Measurements from ENCODE around the gene CCSER2.

Gene CCSER2

DNA sequence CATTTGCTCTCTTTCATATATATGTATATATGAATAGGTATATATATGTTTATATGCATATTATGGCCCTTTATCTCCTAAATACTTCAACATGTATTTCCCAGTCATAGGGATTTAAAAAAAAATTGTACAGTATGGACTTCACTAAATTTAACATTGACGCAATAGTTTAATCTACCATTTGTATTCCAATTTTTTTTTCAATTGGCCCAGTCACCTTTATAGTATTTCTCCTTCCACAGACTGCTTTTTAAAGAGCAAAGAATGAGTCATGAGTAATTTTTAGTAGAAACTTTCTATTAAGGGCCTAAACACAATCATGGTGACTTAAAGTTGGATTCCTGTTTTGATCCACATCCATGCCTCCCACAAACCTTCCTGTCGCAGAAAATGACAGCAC, 20.5 kb downstream of the CCSER2 start:
- DNase-seq: no peak

DNA sequence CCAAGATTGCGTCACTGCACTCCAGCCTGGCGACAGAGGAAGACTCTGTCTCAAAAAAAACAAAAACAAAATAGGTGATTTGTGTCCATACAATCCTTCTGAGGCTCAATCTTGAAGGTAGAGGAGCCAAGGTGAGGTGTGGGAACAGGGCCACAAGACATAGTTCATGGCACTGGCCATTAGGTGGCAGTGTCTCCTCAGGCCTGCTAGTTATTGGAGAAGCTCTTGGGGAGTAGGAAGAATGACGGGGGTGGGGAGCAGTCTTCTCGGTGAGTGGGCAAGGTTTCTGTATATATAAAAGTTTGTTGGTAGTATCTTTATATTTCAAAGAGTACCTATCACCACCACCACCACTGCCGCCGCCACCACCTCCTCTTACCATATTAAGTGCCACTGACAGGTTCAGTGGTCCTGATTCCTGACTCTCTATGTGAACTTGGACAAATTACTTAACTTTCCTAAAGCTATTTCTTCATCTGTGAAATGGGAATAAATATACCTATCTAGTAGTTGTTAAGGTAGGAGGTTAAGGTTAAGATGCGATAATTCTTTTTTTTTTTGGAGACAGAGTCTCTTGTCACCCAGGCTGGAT, 24.0 kb downstream of the CCSER2 start:
- DNase-seq: peak; percentile 43

DNA sequence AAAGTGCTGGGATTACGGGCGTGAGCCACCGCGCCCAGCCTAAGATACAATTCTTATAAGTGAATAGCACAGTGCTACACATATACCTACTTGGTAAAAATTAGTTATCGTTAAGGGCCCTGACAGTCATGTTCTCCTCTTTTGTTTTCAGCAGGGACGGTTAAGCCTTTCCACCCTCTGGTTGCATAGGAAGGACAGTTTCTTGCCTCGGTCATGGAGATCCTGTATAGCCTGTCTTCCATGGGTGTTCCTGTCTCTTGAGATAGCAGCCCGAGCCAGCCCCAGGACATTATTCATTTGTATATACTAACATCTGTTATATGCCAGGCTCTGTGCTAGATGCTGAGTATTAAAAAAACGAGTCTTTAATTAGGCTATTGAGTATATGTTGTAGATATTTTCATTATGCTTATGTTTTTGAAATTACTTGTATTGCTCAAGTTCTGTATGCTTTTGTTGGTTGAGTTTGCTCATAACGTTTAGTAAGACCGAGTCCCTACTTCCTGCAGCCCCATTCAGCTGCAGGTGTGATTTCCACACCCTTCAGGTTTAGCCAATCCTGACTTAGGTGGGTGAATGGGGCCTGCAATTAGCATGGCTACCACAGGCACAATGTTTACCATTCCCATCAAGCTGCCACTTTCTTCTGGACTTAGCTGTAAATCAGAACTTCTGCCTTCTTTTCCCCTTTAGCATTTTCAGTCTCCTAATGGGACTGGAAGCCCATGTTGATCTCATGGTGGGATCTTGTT, 24.8 kb downstream of the CCSER2 start:
- DNase-seq: no peak

DNA sequence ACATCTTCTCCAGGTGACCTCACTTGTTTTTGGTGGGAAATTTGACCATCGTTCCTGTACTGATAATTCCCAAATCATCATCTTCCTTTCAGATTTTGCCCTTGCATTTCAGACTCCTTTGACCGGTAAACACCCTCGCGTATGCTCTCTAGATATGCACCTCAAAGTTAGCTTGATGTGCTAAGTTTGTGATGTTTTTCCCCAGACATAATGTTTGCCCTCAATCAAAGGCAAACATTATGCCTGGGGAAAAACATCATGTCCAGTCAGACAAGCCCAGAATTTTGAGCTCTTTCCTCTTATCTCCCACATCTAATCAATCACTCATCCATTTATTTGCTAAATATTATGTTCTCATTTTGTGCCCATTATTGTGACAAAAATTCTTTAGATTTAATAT, 26.2 kb downstream of the CCSER2 start:
- DNase-seq: no peak

DNA sequence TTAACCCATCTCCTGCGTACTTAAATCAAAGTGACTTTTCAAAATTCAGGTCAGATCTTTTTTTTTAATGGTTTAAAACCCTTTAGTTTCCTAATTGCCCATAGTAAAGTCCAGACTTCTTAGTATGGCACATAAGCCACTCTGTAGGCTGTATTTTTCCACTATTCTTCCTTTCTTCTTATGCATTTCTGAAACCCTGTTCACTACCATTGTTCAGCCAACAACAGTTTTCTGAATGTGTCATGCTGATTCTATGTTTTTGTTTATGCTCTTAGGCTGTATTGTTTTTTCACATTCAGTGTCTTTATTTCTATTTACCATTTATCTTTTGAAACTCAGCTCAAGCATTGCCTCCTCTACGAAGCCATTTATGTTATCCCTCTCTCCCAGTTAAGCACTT, 26.7 kb downstream of the CCSER2 start:
- no peak for DNase-seq

GRCh38 chr10:84356928-84357327, 28.5 kb downstream of the CCSER2 start:
- DNase-seq: no peak

GRCh38 chr10:84358743-84359142, 30.4 kb downstream of the CCSER2 start:
- DNase-seq: no peak

DNA sequence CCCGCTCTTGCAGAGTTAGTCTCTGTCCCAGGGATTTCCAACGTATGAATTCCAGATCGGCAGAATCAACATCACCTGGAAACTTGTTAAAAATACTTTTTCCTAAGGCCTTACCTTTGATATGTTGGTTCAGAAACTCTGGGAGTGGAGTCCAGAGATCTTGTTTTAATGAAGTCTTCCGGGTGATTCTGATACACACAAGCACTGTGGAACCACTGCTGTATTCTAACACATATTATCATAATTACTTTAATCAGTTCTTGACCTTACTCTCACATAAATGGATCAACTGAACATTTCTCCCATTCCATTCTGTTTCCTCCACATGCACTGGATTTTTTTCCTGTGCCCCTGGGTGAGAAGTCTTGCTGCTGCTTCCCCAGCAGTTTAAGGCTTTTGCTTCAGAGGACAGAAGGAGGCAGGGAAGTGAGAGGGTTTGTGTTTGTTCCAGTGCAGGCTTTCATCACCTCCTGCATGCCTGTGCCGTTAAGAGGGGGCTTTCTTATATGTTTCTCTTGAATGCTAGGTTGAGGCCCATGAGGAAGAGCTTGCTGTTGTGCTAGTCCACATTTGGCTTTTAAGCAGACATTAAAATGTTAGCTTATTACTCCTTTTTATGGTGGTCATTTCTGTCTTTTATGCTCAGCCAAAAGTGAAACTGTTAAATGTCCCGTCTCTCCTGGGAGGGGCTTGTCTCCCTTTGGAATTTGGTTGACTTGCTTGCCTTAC, 32.4 kb downstream of the CCSER2 start:
- no peak for DNase-seq

- DNase-seq: no peak
Measured at GRCh38 chr10:84365335-84365881, 37.0 kb downstream of the CCSER2 start.

DNA sequence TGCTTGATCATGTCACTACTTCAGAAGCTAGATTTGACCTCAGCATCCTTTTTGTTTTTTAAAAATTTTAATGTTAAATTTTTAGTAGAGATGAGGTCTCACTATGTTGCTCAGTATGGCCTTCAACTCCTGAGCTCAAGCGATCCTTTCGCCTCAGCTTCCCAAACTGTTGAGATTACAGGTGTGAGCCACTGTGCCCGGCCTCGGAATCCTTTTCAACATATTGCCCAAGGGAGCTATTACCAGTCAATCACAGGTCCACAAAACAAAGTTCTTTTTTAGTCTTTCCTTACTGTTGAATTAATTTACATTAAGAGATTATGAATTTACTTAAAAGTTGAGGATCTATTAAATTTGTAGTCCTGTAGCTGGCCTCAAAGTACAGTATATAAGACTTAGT, 37.7 kb downstream of the CCSER2 start:
- no peak for DNase-seq

DNA sequence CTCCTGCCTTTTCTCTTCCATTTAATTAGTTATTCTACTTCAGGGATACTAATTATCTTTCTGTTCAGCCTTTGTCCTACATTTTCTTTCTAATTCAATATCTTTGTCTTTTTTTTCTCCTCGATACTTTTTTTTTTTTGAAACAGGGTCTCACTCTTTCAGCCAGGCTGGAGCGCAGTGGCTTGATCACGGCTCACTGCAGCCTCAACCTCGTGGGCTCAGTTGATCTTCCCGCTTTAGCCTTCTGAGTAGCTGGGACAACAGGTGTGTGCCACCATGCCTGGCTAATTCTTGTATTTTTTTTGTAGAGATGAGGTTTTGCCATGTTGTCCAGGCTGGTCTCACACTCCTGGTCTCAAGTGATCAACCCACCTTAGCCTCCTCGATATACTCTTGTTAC, 38.9 kb downstream of the CCSER2 start:
- DNase-seq: no peak

GRCh38 chr10:84368828-84369227, 40.4 kb downstream of the CCSER2 start:
- DNase-seq: no peak

- DNase-seq: no peak
Measured at GRCh38 chr10:84370283-84370682, 41.9 kb downstream of the CCSER2 start.

DNA sequence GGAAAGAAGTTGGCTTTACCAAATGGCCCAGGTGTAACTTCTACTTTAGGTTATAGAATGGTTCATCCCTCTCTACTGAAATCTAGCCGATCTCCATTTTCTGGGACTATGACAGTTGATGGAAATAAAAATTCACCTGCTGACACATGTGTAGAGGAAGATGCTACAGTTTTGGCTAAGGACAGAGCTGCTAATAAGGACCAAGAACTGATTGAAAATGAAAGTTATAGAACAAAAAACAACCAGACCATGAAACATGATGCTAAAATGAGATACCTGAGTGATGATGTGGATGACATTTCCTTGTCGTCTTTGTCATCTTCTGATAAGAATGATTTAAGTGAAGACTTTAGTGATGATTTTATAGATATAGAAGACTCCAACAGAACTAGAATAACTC, 43.6 kb downstream of the CCSER2 start:
- no peak for DNase-seq

- no peak for DNase-seq
Measured at GRCh38 chr10:84373000-84373399, 44.6 kb downstream of the CCSER2 start.

GRCh38 chr10:84374455-84374854, 46.1 kb downstream of the CCSER2 start:
- DNase-seq: no peak

- DNase-seq: peak; percentile 28
Measured at GRCh38 chr10:84375011-84375410, 46.6 kb downstream of the CCSER2 start.

- DNase-seq: no peak
Measured at GRCh38 chr10:84375881-84376280, 47.5 kb downstream of the CCSER2 start.

DNA sequence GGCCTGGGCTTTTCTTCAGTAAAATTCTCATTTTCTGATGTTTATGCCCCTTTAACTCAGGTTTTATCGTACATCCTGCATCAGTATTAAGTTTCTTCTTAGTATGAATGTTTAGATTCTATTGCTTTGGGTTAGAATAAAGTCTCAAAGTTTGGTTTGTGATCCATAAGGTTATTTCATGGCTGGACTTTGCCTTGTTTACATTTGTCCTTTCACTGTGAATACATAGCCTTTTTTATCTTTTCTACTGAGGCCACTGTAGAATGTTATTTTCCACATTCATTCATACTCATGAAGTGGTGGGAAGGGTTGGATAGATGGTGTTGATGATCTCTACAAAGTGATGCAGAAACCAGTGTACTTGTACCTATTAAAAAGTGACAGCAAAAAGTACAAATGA, 59.8 kb downstream of the CCSER2 start:
- no peak for DNase-seq

- no peak for DNase-seq
Measured at GRCh38 chr10:84390364-84390763, 62.0 kb downstream of the CCSER2 start.

GRCh38 chr10:84391326-84391725, 62.9 kb downstream of the CCSER2 start:
- DNase-seq: no peak

DNA sequence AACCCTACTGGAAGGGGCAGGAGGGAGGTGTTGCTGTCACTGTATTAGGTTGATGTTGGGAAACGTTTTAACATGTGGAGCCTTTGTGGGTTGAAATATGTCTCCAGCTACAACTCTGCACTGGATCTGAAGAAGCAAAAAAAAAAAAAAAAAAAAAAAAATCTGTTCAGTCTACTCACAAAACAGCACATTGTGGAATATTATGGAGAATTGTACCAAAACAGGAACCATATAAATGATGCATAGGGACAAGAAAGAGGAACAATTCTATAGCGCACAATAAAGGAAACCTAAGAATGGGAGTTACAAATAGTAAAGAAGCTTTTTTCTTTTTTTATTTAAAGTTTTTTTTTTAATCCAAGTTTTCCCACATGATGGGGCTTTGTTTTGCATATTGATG, 63.8 kb downstream of the CCSER2 start:
- DNase-seq: peak; percentile 16

- no peak for DNase-seq
Measured at GRCh38 chr10:84395581-84395980, 67.2 kb downstream of the CCSER2 start.

DNA sequence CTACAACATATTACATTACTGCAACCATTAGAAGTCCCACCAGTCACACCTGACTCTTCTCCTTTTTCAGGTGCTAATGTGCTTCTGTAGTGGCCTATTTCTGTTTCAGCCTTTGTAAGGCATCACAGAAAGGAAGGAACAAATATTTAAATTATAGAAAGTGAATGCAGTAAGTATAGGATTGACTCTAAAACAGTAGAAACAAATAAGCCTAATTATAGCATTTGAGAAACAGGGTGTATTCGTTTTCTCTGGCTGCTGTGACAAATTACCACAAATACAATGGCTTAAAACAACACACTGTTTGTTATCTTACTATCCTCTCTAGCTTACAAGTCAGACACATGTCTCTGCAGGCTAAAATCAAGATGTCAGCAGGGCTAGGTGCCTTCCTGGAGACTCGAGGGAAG, 69.4 kb downstream of the CCSER2 start:
- DNase-seq: no peak

All from MV-4-11 (cell line).